ENCODE data around the gene PLA2G4E.

- TF ChIP-seq CTCF (conservative IDR thresholded peaks at IDR 0.05; ENCODE audit: low read depth in 2 of 2) (no peak), REST (IDR thresholded peaks at IDR 0.05; ENCODE audit: unreplicated experiment) (no peak), POLR2AphosphoS5 (IDR thresholded peaks at IDR 0.05; ENCODE audit: low read depth) (no peak), CREB1 (CRISPR knock-in tag; IDR thresholded peaks at IDR 0.05; ENCODE audit: low read depth) (no peak), EZH2 (IDR thresholded peaks at IDR 0.05; ENCODE audit: low read depth, unreplicated experiment) (no peak), STAT1 (IDR thresholded peaks at IDR 0.05; ENCODE audit: unreplicated experiment) (no peak), EZH2phosphoT487 (IDR thresholded peaks at IDR 0.05; ENCODE audit: unreplicated experiment) (no peak), NANOG (IDR thresholded peaks at IDR 0.05; ENCODE audit: borderline replicate concordance) (no peak), JUNB (IDR thresholded peaks at IDR 0.05; ENCODE audit: unreplicated experiment) (no peak), ETS1 (IDR thresholded peaks at IDR 0.05) (no peak), ZNF331 (CRISPR knock-in tag; IDR thresholded peaks at IDR 0.05; ENCODE audit: low read depth) (no peak)
Observed at GRCh38 chr15:41936155-41936554, 84.7 kb downstream of the PLA2G4E start.
